ENCODE measurements around the gene LIM2. TPM values are rescaled to one million over a fixed set of nuclear protein-coding genes. Genes with fewer than 3 reads are reported as not detected.

LIM2 gene
- total and polyA plus RNA-seq, 2 of the 8 experiments (the other 6 are each of a cell fraction or from before 2014, with no cell fraction given): not detected

GRCh38 chr19:51422053-51422448, 34.3 kb upstream of the LIM2 start:
- Histone ChIP-seq H3K9me3 (ENCODE audit: insufficient read depth in 2 of 2, low read depth in 1 of 2, low read length in 1 of 2) (no peaks in the 10 kb centered on the region), H3K23ac (ENCODE audit: insufficient read length) (no peak overlapping the region), H3K79me1 (ENCODE audit: low read depth, low read length) (no peaks in the 10 kb centered on the region), H3K4ac (replicated peaks; ENCODE audit: insufficient read length, low read depth, low read length) (no peak overlapping the region), H3K4me1 (replicated peaks in 1 of 4; ENCODE audit: control insufficient read depth in 3 of 4, insufficient read depth in 4 of 4, low read length in 3 of 4) (peaks cover 0 to 11% (median 3%) of the 10 kb centered on the region in 4 experiments; a peak in 2 of 7 replicates), H4K5ac (ENCODE audit: insufficient read length, low read depth, low read length) (no peak overlapping the region), H4K8ac (ENCODE audit: extremely low read depth, insufficient read depth, low read length) (no peak overlapping the region), H3K14ac (ENCODE audit: insufficient read length) (no peak overlapping the region), H3K4me3 (ENCODE audit: extremely low read depth in 1 of 4, insufficient read depth in 2 of 4, low read depth in 3 of 4, low read length in 4 of 4) (peak overlapping the region in 3 of 4 experiments; percentile 46 to 58 (median 49); a peak in 6 of 8 replicates), H3K9ac (replicated peaks in 1 of 4; ENCODE audit: extremely low read depth in 1 of 4, low read depth in 3 of 4, low read length in 3 of 4) (no peak overlapping the region), H2AK5ac (ENCODE audit: low read depth, low read length) (no peak overlapping the region), H2BK12ac (ENCODE audit: low read depth, low read length) (no peak overlapping the region), H3K27ac (ENCODE audit: low read depth, low read length) (no peak overlapping the region), H3K4me2 (ENCODE audit: insufficient read depth in 1 of 2, low read depth in 2 of 2, low read length in 2 of 2) (peak overlapping the region; percentile 8 to 99; a peak in 2 of 4 replicates), H3K79me2 (ENCODE audit: control insufficient read depth in 1 of 2, insufficient read depth in 2 of 2, low read length in 2 of 2) (no peaks in the 10 kb centered on the region), H3K36me3 (ENCODE audit: control insufficient read depth in 2 of 4, insufficient read depth in 4 of 4, low read length in 3 of 4) (no peaks in the 10 kb centered on the region), H2BK15ac (ENCODE audit: low read length) (no peak overlapping the region), H3K27me3 (replicated peaks in 1 of 4; ENCODE audit: control insufficient read depth in 3 of 4, extremely low read depth in 1 of 4, insufficient read depth in 3 of 4, low read length in 3 of 4) (peaks cover 0 to 5% (median 2%) of the 10 kb centered on the region in 4 experiments; a peak in 3 of 7 replicates), H3K18ac (ENCODE audit: extremely low read depth, low read length) (no peak overlapping the region), H2AFZ (ENCODE audit: low read length) (peak overlapping the region; percentile 97; the same call in 1 of the 2 replicates), H4K91ac (replicated peaks; ENCODE audit: insufficient read length, low read length) (no peak overlapping the region), H2BK20ac (ENCODE audit: low read length) (no peak overlapping the region), H2BK5ac (ENCODE audit: low read depth, low read length) (no peak overlapping the region), H4K20me1 (replicated peaks in 1 of 2; ENCODE audit: control insufficient read depth in 1 of 2, insufficient read depth in 2 of 2, low read length in 2 of 2) (no peaks in the 10 kb centered on the region), H3K23me2 (ENCODE audit: low read depth, low read length) (peaks cover 1% of the 10 kb centered on the region; the same call in 1 of the 2 replicates), H3K56ac (replicated peaks; ENCODE audit: insufficient read length, low read depth, low read length) (no peak overlapping the region), H2BK120ac (replicated peaks; ENCODE audit: low read depth, low read length) (no peak overlapping the region)
- CTCF ChIA-PET (ENCODE audit: partially characterized antibody): interaction anchor here (0.6 to 6.7 kb wide), 36 partner anchors 8 to 476 kb away, joined by 3 to 58 read pairs (median 3); partner anchors contain the start of genes NKG7 and VSIG10L
- WGBS, 2 experiments (ENCODE audit: extremely low coverage in 1 of 2, insufficient coverage in 1 of 2, insufficient read length in 1 of 2, insufficient replicate concordance in 2 of 2, low coverage in 1 of 2, low lambda C conversion rate in 2 of 2, missing lambda C conversion rate in 1 of 2): 12% methylated on average over 16 of the region's 19 CpGs; no CpG with 5 or more reads in 1 of the 2 experiments
- POLR2A ChIA-PET (ENCODE audit: partially characterized antibody): interaction anchor here (0.5 to 1.8 kb wide), 5 partner anchors 9 to 723 kb away, joined by 3 to 5 read pairs (median 3); partner anchors contain the start of gene CLDND2
- DNase-seq (ENCODE audit: low read depth in 1 of 2, low spot score in 2 of 2) (peak; percentile 69 to 100), FAIRE-seq (no peak)
- no peak for TF ChIP-seq HDAC6 (IDR thresholded peaks at IDR 0.05; ENCODE audit: low read depth, low read length)
- TF ChIP-seq SIX5 (IDR thresholded peaks at IDR 0.05; ENCODE audit: low read depth, low read length): no peak
- peak; percentile 65 for TF ChIP-seq TAF7 (optimal IDR thresholded peaks at IDR 0.05; ENCODE audit: borderline replicate concordance, low read depth, low read length)
- TF ChIP-seq GABPA (IDR thresholded peaks at IDR 0.05; ENCODE audit: borderline replicate concordance, insufficient read depth, low read length): peak; percentile 27; the same call in 1 of the 2 replicates
- TF ChIP-seq, protein P1, sequence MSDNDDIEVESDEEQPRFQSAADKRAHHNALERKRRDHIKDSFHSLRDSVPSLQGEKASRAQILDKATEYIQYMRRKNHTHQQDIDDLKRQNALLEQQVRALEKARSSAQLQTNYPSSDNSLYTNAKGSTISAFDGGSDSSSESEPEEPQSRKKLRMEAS (IDR thresholded peaks at IDR 0.05): peak; percentile 71; the same call in 1 of the 2 replicates
- peak; percentile 93 to 97 for TF ChIP-seq SIN3A (conservative IDR thresholded peaks at IDR 0.05 in 1 of 2, IDR thresholded peaks at IDR 0.05 in 1 of 2; ENCODE audit: low read depth in 1 of 2, low read length in 2 of 2)
- 0 out of 2 replicates have a peak, but pooled peaks have one; percentile 9 for TF ChIP-seq CHD2 (IDR thresholded peaks at IDR 0.05; ENCODE audit: low read length)
- TF ChIP-seq JUN (IDR thresholded peaks at IDR 0.05; ENCODE audit: low read depth, low read length): no peak
- no peak for TF ChIP-seq KDM4A (IDR thresholded peaks at IDR 0.05; ENCODE audit: low read depth, low read length, severe bottlenecking)
- TF ChIP-seq E2F6 (IDR thresholded peaks at IDR 0.05): no peak
- TF ChIP-seq BCL11A (IDR thresholded peaks at IDR 0.05; ENCODE audit: low read depth in 2 of 2, low read length in 2 of 2): no peak
- 0 out of 2 replicates have a peak, but pooled peaks have one; percentile 27 for TF ChIP-seq SP1 (IDR thresholded peaks at IDR 0.05; ENCODE audit: low read depth, low read length)

Measured in H1 (cell line).